ENCODE data around the gene BLVRA. TPM values are rescaled to one million over a fixed set of nuclear protein-coding genes. Genes with fewer than 3 reads are reported as not detected.

The BLVRA gene
- total RNA-seq, 3 donors from 2014 or later (not counting 1 experiment from before 2014, with no cell fraction given) = 19.8 to 25.6 (median 20.9) TPM

- no peak for TF ChIP-seq CTCF (IDR thresholded peaks at IDR 0.05)
- H3K9me3 Mint-ChIP-seq = no peaks in the 10 kb centered on the region
- DNase-seq (no peak), ATAC-seq (no peak)
- no peak overlapping the region for H3K27ac ChIP-seq (ENCODE audit: low read length)
- no peak overlapping the region for H3K4me3 Mint-ChIP-seq
- intact Hi-C loops (cut with micrococcal nuclease) = no loop called here
- no peak overlapping the region for H3K4me3 ChIP-seq (ENCODE audit: low read length)
- H3K4me1 ChIP-seq (ENCODE audit: control insufficient read depth, insufficient read depth, low read length) = peaks cover 7% of the 10 kb centered on the region
- H3K36me3 Mint-ChIP-seq = no peaks in the 10 kb centered on the region
- WGBS (ENCODE audit: insufficient coverage) = 94% methylated on average over 3 of the region's 4 CpGs
- H3K27me3 ChIP-seq (ENCODE audit: control insufficient read depth, insufficient read depth, low read length) = no peaks in the 10 kb centered on the region
- no peaks in the 10 kb centered on the region for H3K27me3 Mint-ChIP-seq (ENCODE audit: low read depth in 2 of 2)
- no peaks in the 10 kb centered on the region for H3K9me3 ChIP-seq (ENCODE audit: control insufficient read depth, insufficient read depth, low read length)
- H3K36me3 ChIP-seq (ENCODE audit: control insufficient read depth, insufficient read depth, low read length) = no peaks in the 10 kb centered on the region
- H3K4me1 Mint-ChIP-seq = peaks cover 8 to 16% of the 10 kb centered on the region in 2 donors
- H3K27ac Mint-ChIP-seq = no peak overlapping the region
These were observed 10.4 kb downstream of the BLVRA start for GRCh38 chr7:43768887-43769272.

DNA sequence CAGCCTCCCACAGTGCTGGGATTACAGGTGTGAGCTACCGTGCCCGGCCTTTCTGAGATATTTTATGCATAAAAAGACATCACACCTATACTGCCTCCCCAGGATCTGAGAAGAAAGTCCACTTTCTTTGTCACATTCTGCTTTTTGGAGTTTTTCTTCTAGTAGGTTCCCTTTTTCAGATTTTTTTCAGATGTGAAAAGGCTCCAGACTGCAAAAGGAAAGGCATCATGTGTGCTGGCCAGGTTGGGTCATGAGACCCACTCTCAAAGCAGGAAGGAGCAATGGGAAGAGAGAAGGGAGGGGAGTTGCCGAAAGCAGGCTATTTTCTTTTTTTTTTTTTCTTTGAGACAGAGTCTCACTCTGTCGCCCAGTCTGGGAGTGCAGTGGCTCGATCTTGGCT, 10.8 kb downstream of the BLVRA start:
- no peak overlapping the region for H3K27ac Mint-ChIP-seq
- intact Hi-C loops (cut with micrococcal nuclease) = no loop called here
- Histone ChIP-seq H3K4me3 (ENCODE audit: low read length) (no peak overlapping the region), H3K27ac (ENCODE audit: low read length) (no peak overlapping the region), H3K4me1 (ENCODE audit: control insufficient read depth, insufficient read depth, low read length) (peaks cover 7% of the 10 kb centered on the region), H3K27me3 (ENCODE audit: control insufficient read depth, insufficient read depth, low read length) (no peaks in the 10 kb centered on the region), H3K9me3 (ENCODE audit: control insufficient read depth, insufficient read depth, low read length) (no peaks in the 10 kb centered on the region), H3K36me3 (ENCODE audit: control insufficient read depth, insufficient read depth, low read length) (no peaks in the 10 kb centered on the region)
- DNase-seq = no peak
- no peak overlapping the region for H3K4me3 Mint-ChIP-seq
- no peak for TF ChIP-seq CTCF (IDR thresholded peaks at IDR 0.05)
- peaks cover 7 to 14% of the 10 kb centered on the region in 2 donors for H3K4me1 Mint-ChIP-seq
- WGBS (ENCODE audit: insufficient coverage) = 78% methylated on average over 5 of the region's 5 CpGs
- no peak for ATAC-seq
- no peaks in the 10 kb centered on the region for H3K36me3 Mint-ChIP-seq
- H3K27me3 Mint-ChIP-seq (ENCODE audit: low read depth in 2 of 2) = no peaks in the 10 kb centered on the region
- no peaks in the 10 kb centered on the region for H3K9me3 Mint-ChIP-seq

DNA sequence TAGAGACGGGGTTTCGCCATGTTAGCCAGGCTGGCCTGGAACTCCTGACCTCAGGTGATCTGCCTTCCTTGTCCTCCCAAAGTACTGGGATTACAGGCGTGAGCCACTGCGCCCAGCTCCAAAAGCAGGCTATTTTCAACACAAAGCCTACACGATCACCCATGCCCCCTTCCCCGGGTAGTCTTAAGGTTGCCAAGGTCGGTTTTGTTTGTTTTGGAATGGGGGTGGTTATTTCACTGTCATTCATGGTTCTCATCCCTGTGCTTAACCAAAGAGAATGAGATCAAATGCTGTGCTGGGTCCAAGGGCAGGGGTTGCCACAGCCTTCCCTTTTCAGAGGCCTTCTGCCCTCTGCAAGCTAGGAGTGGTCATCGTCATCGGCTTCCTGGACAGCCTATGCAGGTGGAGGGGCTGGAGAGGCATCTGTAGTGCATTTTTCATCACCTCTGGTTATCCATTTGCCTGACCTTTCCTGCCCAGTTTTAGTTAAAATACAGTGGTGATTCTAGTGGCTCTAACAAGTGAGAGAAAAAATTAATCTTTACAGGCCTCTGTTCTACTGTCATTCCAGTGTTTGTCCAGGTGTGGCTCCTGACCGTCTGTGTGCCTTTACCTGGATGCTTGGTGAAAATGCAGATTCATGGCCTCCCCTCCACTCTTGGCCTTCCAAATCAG, 11.4 kb downstream of the BLVRA start:
- H3K36me3 ChIP-seq (ENCODE audit: control insufficient read depth, insufficient read depth, low read length) = no peaks in the 10 kb centered on the region
- no peak overlapping the region for H3K27ac ChIP-seq (ENCODE audit: low read length)
- 96% methylated on average over 10 of the region's 10 CpGs for WGBS (ENCODE audit: insufficient coverage)
- no peaks in the 10 kb centered on the region for H3K9me3 ChIP-seq (ENCODE audit: control insufficient read depth, insufficient read depth, low read length)
- H3K27ac Mint-ChIP-seq = no peak overlapping the region
- H3K4me1 Mint-ChIP-seq = peaks cover under 1 to 7% of the 10 kb centered on the region in 2 donors
- no peak for TF ChIP-seq CTCF (IDR thresholded peaks at IDR 0.05)
- H3K4me3 Mint-ChIP-seq = no peak overlapping the region
- no peaks in the 10 kb centered on the region for H3K27me3 ChIP-seq (ENCODE audit: control insufficient read depth, insufficient read depth, low read length)
- DNase-seq (no peak), ATAC-seq (no peak)
- H3K27me3 Mint-ChIP-seq (ENCODE audit: low read depth in 2 of 2) = no peaks in the 10 kb centered on the region
- no peak overlapping the region for H3K4me3 ChIP-seq (ENCODE audit: low read length)
- H3K4me1 ChIP-seq (ENCODE audit: control insufficient read depth, insufficient read depth, low read length) = peaks cover under 1% of the 10 kb centered on the region
- intact Hi-C loops (cut with micrococcal nuclease) = no loop called here
- no peaks in the 10 kb centered on the region for H3K9me3 Mint-ChIP-seq
- no peaks in the 10 kb centered on the region for H3K36me3 Mint-ChIP-seq

DNA sequence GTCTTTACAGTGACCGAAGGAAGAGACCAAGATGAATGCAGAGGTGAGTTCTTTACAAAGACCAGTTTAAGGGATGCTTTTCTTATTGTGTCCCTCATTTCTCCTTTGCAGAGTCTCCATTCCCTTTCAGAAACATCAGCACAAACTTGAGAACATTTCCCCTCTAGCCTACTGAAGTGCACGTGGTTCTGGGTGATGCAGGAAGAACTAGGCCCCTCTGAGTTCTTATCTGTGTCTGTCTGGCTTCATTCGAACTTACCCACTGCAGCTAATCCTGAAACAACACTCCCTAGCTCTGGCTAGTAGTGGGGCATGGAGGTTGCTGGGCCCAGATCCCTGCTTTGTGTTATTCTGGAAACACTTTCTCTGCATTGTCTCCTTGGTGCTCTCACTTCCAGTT, 12.6 kb downstream of the BLVRA start:
- Histone ChIP-seq H3K9me3 (ENCODE audit: control insufficient read depth, insufficient read depth, low read length) (no peaks in the 10 kb centered on the region), H3K27ac (ENCODE audit: low read length) (no peak overlapping the region), H3K27me3 (ENCODE audit: control insufficient read depth, insufficient read depth, low read length) (no peaks in the 10 kb centered on the region), H3K4me1 (ENCODE audit: control insufficient read depth, insufficient read depth, low read length) (no peaks in the 10 kb centered on the region), H3K4me3 (ENCODE audit: low read length) (no peak overlapping the region), H3K36me3 (ENCODE audit: control insufficient read depth, insufficient read depth, low read length) (no peaks in the 10 kb centered on the region)
- Mint-ChIP-seq H3K4me1 (peaks cover 0 to 5% of the 10 kb centered on the region in 2 donors), H3K36me3 (no peaks in the 10 kb centered on the region), H3K9me3 (no peaks in the 10 kb centered on the region), H3K4me3 (no peak overlapping the region), H3K27me3 (ENCODE audit: low read depth in 2 of 2) (no peaks in the 10 kb centered on the region), H3K27ac (no peak overlapping the region)
- 53% methylated on average over 3 of the region's 3 CpGs for WGBS (ENCODE audit: insufficient coverage)
- TF ChIP-seq CTCF (IDR thresholded peaks at IDR 0.05) = no peak
- DNase-seq (no peak), ATAC-seq (no peak)
- intact Hi-C loops (cut with micrococcal nuclease) = no loop called here
